HepG2 (cell line): Measurements from ENCODE around the gene ZNF652. TPM values are rescaled to one million over a fixed set of nuclear protein-coding genes. Genes with fewer than 3 reads are reported as not detected.

Source experiments
- AGO2 ChIP-seq: fragments of 200-400 bp; formaldehyde crosslinking; optimal IDR thresholded peaks from 2 replicates; pipeline ENCODE3; 2017; ENCODE audit warnings: mild to moderate bottlenecking, low read depth, low read length, moderate library complexity
- ARHGAP35 ChIP-seq: sonication (generic); formaldehyde crosslinking; IDR thresholded peaks from 2 replicates; pipeline ENCODE4 v1.9.0; 2022; ENCODE audit warnings: mild to moderate bottlenecking, inconsistent platforms, moderate library complexity, missing genetic modification reagents, borderline replicate concordance
- DR1 ChIP-seq: sonication (generic); formaldehyde crosslinking; IDR thresholded peaks from 2 replicates; pipeline ENCODE4 v1.8.0; 2021; ENCODE audit warnings: mild to moderate bottlenecking, missing genetic modification reagents, inconsistent platforms
- ELF1 ChIP-seq: sonication (generic); formaldehyde crosslinking; IDR thresholded peaks from 2 replicates; pipeline ENCODE4 v1.4.0; 2020; ENCODE audit warnings: missing genetic modification reagents
- GLI4 ChIP-seq: sonication (generic); formaldehyde crosslinking; IDR thresholded peaks from 2 replicates; pipeline ENCODE4 v1.5.1; 2020; ENCODE audit warnings: missing genetic modification reagents, mild to moderate bottlenecking, moderate library complexity, borderline replicate concordance
- HDAC2 ChIP-seq: sonication (generic); formaldehyde crosslinking; IDR thresholded peaks from 2 replicates; pipeline ENCODE4 v1.4.0; 2020; ENCODE audit warnings: missing genetic modification reagents
- JUND ChIP-seq: sonication (generic); formaldehyde crosslinking; IDR thresholded peaks from 2 replicates; pipeline ENCODE4 v1.8.0; 2022; ENCODE audit warnings: mild to moderate bottlenecking, missing genetic modification reagents
- KAT8 ChIP-seq: IDR thresholded peaks from 2 replicates; pipeline ENCODE4 v1.6.1; 2016; ENCODE audit warnings: missing genetic modification reagents, missing compliant biosample characterization
- KLF16 ChIP-seq, 2 experiments: sonication (generic) in 1 of 2; formaldehyde crosslinking in 1 of 2; IDR thresholded peaks; 2 replicates each; pipeline versions ENCODE4 v1.6.1 to v1.8.0; 2016 to 2023; ENCODE audit warnings: missing genetic modification reagents in 2 of 2, missing compliant biosample characterization in 1 of 2
- KLF6 ChIP-seq: IDR thresholded peaks from 2 replicates; pipeline ENCODE4 v1.8.0; 2016; ENCODE audit warnings: missing biosample characterization, missing genetic modification reagents
- MXD4 ChIP-seq: IDR thresholded peaks from 2 replicates; pipeline ENCODE4 v1.6.1; 2016; ENCODE audit warnings: mild to moderate bottlenecking, missing biosample characterization, missing genetic modification reagents
- NR2F2 ChIP-seq: IDR thresholded peaks from 2 replicates; pipeline ENCODE4 v1.6.1; 2012; ENCODE audit warnings: low read depth, inconsistent platforms, borderline replicate concordance
- RAD51 ChIP-seq: fragments of 450-650 bp; IDR thresholded peaks from 2 replicates; pipeline ENCODE4 v1.6.1; 2016; ENCODE audit warnings: borderline replicate concordance
- SMYD3 ChIP-seq: sonication (generic); formaldehyde crosslinking; IDR thresholded peaks from 2 replicates; pipeline ENCODE4 v1.8.1; 2023; ENCODE audit warnings: mild to moderate bottlenecking, missing genetic modification reagents
- ZBTB20 ChIP-seq: sonication (generic); formaldehyde crosslinking; IDR thresholded peaks from 2 replicates; pipeline ENCODE4 v1.8.1; 2023; ENCODE audit warnings: missing genetic modification reagents, low read depth, mild to moderate bottlenecking, borderline replicate concordance
- ZNF720 ChIP-seq: sonication (generic); formaldehyde crosslinking; IDR thresholded peaks from 2 replicates; pipeline ENCODE4 v1.4.0; 2020; ENCODE audit warnings: missing genetic modification reagents
- ZSCAN12 ChIP-seq: sonication (generic); formaldehyde crosslinking; IDR thresholded peaks from 2 replicates; pipeline ENCODE4 v1.9.0; 2021; ENCODE audit warnings: mild to moderate bottlenecking, missing genetic modification reagents
- ZSCAN9 ChIP-seq: IDR thresholded peaks from 2 replicates; pipeline ENCODE4 v1.6.1; 2016; ENCODE audit warnings: borderline replicate concordance
- polyA plus RNA-seq, 8 experiments: library from polyadenylated mRNA; depleted of rRNA in 3 of 8; stranded (reverse) in 7 of 8; unstranded in 1 of 8; fragments of >200 nt; fragmentation: Illumina TruSeq in 4 of 8; extraction: Trizol in 4 of 8; gene quantifications; 2 replicates each; pipeline versions ENCODE4 v1.2.1 to v1.2.3, GENCODE V29; 2011 to 2016; ENCODE audit warnings: low read depth in 4 of 8, missing spikeins in 1 of 8, mixed read lengths in 1 of 8; ENCODE audit not compliant: insufficient read depth in 1 of 8
- total RNA-seq, 5 experiments: library from RNA; depleted of rRNA; stranded (reverse); fragments of >200 nt; fragmentation: Illumina TruSeq; extraction: Trizol; gene quantifications; 2 replicates each; pipeline ENCODE4 v1.2.3, GENCODE V29; 2016; ENCODE audit warnings: low read depth in 1 of 5
- TF ChIP-seq, protein P1 (sequence below): IDR thresholded peaks from 2 replicates; pipeline ENCODE4 v1.6.1; 2016; ENCODE audit warnings: missing biosample characterization, missing genetic modification reagents, low read depth
- TF ChIP-seq, protein P2 (sequence below): IDR thresholded peaks from 2 replicates; pipeline ENCODE4 v1.6.1; 2018; ENCODE audit warnings: missing genetic modification reagents
- TF ChIP-seq, protein P3 (sequence below): IDR thresholded peaks from 2 replicates; pipeline ENCODE4 v1.6.1; 2016; ENCODE audit warnings: missing compliant biosample characterization, missing genetic modification reagents, borderline replicate concordance
- TF ChIP-seq, protein P4 (sequence below): sonication (generic); formaldehyde crosslinking; IDR thresholded peaks from 2 replicates; pipeline ENCODE4 v1.8.1; 2023; ENCODE audit warnings: mild to moderate bottlenecking, missing genetic modification reagents, borderline replicate concordance
- TF ChIP-seq, protein P5 (sequence below): sonication (generic); formaldehyde crosslinking; IDR thresholded peaks from 2 replicates; pipeline ENCODE4 v1.5.0; 2020; ENCODE audit warnings: missing genetic modification reagents, mild to moderate bottlenecking, borderline replicate concordance

ZNF652 gene
- total and polyA plus RNA-seq, 2 of the 13 experiments (the other 11 are each of a cell fraction or from before 2014, with no cell fraction given): 16.2 to 30.2 TPM

DNA sequence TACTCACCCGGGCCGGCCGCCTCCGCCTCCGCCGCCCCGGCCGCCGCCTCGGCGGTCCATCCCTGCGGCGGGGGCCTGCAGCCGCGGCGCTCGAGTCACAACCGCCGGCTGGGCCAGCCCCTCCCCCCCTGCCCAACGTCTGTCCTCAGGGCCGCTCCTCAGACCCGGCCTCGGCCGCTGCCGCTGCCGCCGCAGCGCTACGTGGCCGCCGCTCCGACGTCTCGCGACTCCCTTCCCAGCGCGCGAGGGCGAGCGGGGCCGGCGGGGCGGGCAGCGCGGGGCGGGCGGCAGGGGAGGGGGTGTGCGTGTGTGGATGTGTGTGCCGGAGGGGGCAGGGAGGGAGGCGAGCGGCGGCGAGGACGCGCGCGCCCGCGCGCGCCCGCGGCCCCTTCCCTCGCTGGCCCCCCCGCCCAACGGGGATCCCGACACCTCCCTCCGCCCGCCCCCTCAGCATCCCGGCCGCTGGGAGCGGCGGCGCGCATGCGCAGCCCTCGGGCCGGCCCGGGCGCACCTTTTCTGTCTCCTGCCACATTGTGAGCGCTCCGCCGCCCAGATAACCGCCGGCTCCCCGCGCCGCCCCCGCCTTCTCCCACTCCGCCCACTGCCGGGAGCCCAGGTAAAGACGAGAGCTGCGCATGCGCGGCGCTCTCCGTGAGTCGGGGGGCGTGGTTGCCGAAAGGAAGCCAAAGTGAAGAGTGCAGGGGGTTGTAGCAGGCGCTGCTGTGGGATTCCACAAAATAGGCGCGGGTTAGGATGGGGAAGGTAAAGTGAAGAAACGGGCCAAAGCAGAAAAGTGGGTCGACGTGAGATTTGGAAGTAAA lies at the start of gene ZNF652 (continued):
- TF ChIP-seq, protein P1, sequence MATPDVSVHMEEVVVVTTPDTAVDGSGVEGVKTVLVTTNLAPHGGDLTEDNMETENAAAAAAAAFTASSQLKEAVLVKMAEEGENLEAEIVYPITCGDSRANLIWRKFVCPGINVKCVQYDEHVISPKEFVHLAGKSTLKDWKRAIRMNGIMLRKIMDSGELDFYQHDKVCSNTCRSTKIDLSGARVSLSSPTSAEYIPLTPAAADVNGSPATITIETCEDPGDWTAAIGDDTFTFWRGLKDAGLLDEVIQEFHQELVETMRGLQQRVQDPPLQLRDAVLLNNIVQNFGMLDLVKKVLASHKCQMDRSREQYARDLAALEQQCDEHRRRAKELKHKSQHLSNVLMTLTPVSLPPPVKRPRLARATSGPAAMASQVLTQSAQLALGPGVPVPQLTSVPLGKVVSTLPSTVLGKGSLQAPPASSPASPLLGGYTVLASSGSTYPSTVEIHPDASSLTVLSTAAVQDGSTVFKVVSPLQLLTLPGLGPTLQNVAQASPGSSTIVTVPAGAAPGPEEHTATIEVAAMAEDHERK (CRISPR knock-in tag): no peak
- TF ChIP-seq DR1: no peak
- 0 out of 2 replicates have a peak, but pooled peaks have one; percentile 16 for TF ChIP-seq HDAC2 (CRISPR knock-in tag)
- peak; percentile 63 for TF ChIP-seq ELF1
- TF ChIP-seq ZSCAN12 (CRISPR knock-in tag): no peak
- TF ChIP-seq KLF6: no peak; the same call in 1 of the 2 replicates
- no peak for TF ChIP-seq ZNF720
- 0 out of 2 replicates have a peak, but pooled peaks have one; percentile 33 for TF ChIP-seq ARHGAP35 (CRISPR knock-in tag)
- no peak for TF ChIP-seq RAD51
- no peak for TF ChIP-seq AGO2
- TF ChIP-seq, protein P2, sequence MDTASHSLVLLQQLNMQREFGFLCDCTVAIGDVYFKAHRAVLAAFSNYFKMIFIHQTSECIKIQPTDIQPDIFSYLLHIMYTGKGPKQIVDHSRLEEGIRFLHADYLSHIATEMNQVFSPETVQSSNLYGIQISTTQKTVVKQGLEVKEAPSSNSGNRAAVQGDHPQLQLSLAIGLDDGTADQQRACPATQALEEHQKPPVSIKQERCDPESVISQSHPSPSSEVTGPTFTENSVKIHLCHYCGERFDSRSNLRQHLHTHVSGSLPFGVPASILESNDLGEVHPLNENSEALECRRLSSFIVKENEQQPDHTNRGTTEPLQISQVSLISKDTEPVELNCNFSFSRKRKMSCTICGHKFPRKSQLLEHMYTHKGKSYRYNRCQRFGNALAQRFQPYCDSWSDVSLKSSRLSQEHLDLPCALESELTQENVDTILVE (CRISPR knock-in tag): peak; percentile 44; the same call in 1 of the 2 replicates
- TF ChIP-seq KAT8 (CRISPR knock-in tag): no peak
- TF ChIP-seq, protein P3, sequence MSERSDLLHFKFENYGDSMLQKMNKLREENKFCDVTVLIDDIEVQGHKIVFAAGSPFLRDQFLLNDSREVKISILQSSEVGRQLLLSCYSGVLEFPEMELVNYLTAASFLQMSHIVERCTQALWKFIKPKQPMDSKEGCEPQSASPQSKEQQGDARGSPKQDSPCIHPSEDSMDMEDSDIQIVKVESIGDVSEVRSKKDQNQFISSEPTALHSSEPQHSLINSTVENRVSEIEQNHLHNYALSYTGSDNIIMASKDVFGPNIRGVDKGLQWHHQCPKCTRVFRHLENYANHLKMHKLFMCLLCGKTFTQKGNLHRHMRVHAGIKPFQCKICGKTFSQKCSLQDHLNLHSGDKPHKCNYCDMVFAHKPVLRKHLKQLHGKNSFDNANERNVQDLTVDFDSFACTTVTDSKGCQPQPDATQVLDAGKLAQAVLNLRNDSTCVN (CRISPR knock-in tag): no peak
- TF ChIP-seq NR2F2: no peak
- peak; percentile 24; the same call in 1 of the 2 replicates for TF ChIP-seq GLI4
- TF ChIP-seq, protein P4, sequence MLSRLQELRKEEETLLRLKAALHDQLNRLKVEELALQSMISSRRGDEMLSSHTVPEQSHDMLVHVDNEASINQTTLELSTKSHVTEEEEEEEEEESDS (CRISPR knock-in tag): no peak; the same call in 1 of the 2 replicates
- TF ChIP-seq MXD4 (CRISPR knock-in tag): peak; percentile 32
- TF ChIP-seq JUND (CRISPR knock-in tag): no peak
- TF ChIP-seq ZBTB20 (CRISPR knock-in tag): no peak
- TF ChIP-seq, protein P5, sequence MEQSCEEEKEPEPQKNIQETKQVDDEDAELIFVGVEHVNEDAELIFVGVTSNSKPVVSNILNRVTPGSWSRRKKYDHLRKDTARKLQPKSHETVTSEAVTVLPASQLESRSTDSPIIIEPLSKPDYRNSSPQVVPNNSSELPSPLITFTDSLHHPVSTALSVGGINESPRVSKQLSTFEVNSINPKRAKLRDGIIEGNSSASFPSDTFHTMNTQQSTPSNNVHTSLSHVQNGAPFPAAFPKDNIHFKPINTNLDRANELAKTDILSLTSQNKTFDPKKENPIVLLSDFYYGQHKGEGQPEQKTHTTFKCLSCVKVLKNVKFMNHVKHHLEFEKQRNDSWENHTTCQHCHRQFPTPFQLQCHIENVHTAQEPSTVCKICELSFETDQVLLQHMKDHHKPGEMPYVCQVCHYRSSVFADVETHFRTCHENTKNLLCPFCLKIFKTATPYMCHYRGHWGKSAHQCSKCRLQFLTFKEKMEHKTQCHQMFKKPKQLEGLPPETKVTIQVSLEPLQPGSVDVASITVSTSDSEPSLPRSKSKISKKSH (CRISPR knock-in tag): 0 out of 2 replicates have a peak, but pooled peaks have one; percentile 60
- no peak; the same call in 1 of the 2 replicates for TF ChIP-seq ZSCAN9 (CRISPR knock-in tag)
- peak in 1 of 2 experiments; percentile 39; a peak in 1 of 4 replicates for TF ChIP-seq KLF16 (CRISPR knock-in tag; IDR thresholded peaks at IDR 0.05)
- TF ChIP-seq SMYD3 (CRISPR knock-in tag): no peak
